Activated CD4-positive, alpha-beta memory T cell treated with anti-CD3 and anti-CD28 coated beads for 36 hours (primary cell): ENCODE measurements around the gene SYPL1. TPM values are rescaled to one million over a fixed set of nuclear protein-coding genes. Genes with fewer than 3 reads are reported as not detected.

Source experiments
- CTCF ChIA-PET: fragments of 350-600 bp; sonication (Branson Sonifier 250); formaldehyde crosslinking; loops from one replicate; lab custom pipeline; 2021; ENCODE audit warnings: antibody characterized with exemption, inconsistent platforms; lab: Charles Lee
- POLR2A ChIA-PET: fragments of 350-600 bp; sonication (Branson Sonifier 250); formaldehyde crosslinking; loops from one replicate; lab custom pipeline; 2021; ENCODE audit warnings: antibody characterized with exemption; lab: Charles Lee
- DNase-seq: peaks from one replicate; pipeline ENCODE4 v3.0.0-alpha.2; 2020
- H3K27ac Mint-ChIP-seq: one replicate; pipeline ENCODE4 v1.8.0; 2021; ENCODE audit warnings: mixed read lengths
- H3K27me3 Mint-ChIP-seq: one replicate; pipeline ENCODE4 v1.8.0; 2021; ENCODE audit warnings: mixed read lengths
- H3K36me3 Mint-ChIP-seq: one replicate; pipeline ENCODE4 v1.8.0; 2021; ENCODE audit warnings: mixed read lengths
- H3K4me1 Mint-ChIP-seq: one replicate; pipeline ENCODE4 v1.8.0; 2021; ENCODE audit warnings: low read depth, mixed read lengths
- H3K4me3 Mint-ChIP-seq: one replicate; pipeline ENCODE4 v1.8.0; 2021; ENCODE audit warnings: mild to moderate bottlenecking, mixed read lengths
- H3K9me3 Mint-ChIP-seq: one replicate; pipeline ENCODE4 v1.8.0; 2021; ENCODE audit warnings: mixed read lengths
- intact Hi-C: fragments of 100-400 bp; cut with micrococcal nuclease; formaldehyde crosslinking; loops from one replicate; pipeline ENCODE4 v1.15.1; 2023
- total RNA-seq, 2 experiments: library from RNA; stranded (reverse); gene quantifications; one replicate each; pipeline ENCODE4 v1.2.3, GENCODE V29; 2021

SYPL1 gene
- total RNA-seq, 2 experiments from 2014 or later, result 27.4 to 29.1 TPM

DNA sequence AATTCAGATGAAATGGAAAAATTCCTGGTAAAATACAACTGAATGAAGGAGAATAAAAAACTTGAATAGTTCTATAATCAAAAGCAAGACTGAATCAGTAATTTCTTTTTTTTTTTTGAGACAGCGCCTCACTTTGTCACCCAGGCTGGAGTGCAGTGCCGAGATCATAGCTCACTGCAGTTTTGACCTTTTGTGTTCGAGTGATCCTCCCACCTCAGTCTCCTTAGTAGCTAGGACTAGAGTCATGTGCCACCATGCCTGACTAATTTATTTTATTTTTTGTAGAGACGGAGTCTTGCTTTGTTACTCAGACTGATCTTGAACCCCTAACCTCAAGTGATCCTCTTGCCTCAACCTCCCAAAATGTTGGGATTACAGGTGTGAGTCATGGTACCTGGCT is 26.1 kb downstream of the SYPL1 start:
- H3K27ac Mint-ChIP-seq, result no peak overlapping the region
- CTCF ChIA-PET, result no interaction called here
- H3K4me3 Mint-ChIP-seq, result no peak overlapping the region
- POLR2A ChIA-PET, result interaction anchor here (0.7 kb wide), 2 partner anchors 41 to 538 kb away, joined by 3 to 4 read pairs; no protein-coding TSS in a partner anchor
- intact Hi-C loops, result no loop called here
- H3K9me3 Mint-ChIP-seq, result no peaks in the 10 kb centered on the region
- DNase-seq, result no peak
- H3K36me3 Mint-ChIP-seq, result peaks cover 11% of the 10 kb centered on the region
- H3K4me1 Mint-ChIP-seq, result peaks cover 6% of the 10 kb centered on the region
- no peaks in the 10 kb centered on the region for H3K27me3 Mint-ChIP-seq

DNA sequence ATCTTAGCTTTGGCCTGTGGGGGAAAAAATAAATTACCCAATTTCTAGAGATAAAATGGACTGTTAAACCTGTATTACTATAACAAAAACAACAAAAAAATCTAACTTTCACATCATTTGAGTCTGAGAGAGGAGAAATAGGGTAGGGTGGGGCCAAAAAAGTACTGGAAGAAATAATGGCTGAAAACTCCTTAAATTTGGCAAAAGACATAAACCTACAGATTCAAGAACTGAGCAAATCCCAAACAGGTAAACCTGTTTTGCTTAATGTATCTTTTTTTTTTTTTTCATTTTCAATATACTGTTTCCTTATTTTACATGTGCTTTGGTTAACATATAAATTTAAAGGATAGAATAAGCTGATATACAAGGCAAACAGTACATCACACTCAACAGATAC is 27.1 kb downstream of the SYPL1 start:
- H3K9me3 Mint-ChIP-seq, result no peaks in the 10 kb centered on the region
- no peak overlapping the region for H3K4me3 Mint-ChIP-seq
- H3K36me3 Mint-ChIP-seq, result peaks cover 10% of the 10 kb centered on the region
- H3K4me1 Mint-ChIP-seq, result peaks cover 6% of the 10 kb centered on the region
- no peak overlapping the region for H3K27ac Mint-ChIP-seq
- CTCF ChIA-PET, result no interaction called here
- H3K27me3 Mint-ChIP-seq, result no peaks in the 10 kb centered on the region
- intact Hi-C loops, result no loop called here
- DNase-seq, result no peak
- POLR2A ChIA-PET, result interaction anchor here (0.8 kb wide), 1 partner anchor 12 kb away, joined by 3 read pairs; no protein-coding TSS in a partner anchor

DNA sequence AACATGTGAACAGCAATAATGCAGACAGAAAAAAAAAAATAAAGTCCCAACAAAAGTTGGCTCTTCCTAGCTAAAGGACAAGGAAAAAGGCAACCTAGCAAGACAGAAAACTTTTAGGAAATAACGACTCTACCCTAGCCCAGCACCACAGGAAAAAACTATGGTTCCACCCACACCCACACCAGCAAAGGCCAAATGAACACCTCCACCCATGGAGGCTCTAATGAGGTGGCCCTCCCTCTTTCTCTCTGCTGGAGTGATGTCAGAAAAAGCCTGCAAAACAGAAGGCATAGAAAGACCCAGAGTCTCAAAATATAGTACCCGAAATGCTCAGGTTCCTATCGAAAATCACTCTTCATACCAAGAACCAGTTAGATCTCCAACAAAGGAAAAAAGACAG is 28.4 kb downstream of the SYPL1 start:
- peaks cover 3% of the 10 kb centered on the region for H3K36me3 Mint-ChIP-seq
- H3K4me1 Mint-ChIP-seq, result peaks cover 6% of the 10 kb centered on the region
- CTCF ChIA-PET, result interaction anchor here (0.8 kb wide), 1 partner anchor 70 kb away, joined by 4 read pairs; no protein-coding TSS in a partner anchor
- no peak for DNase-seq
- no peaks in the 10 kb centered on the region for H3K9me3 Mint-ChIP-seq
- POLR2A ChIA-PET, result no interaction called here
- H3K27ac Mint-ChIP-seq, result no peak overlapping the region
- no peak overlapping the region for H3K4me3 Mint-ChIP-seq
- no peaks in the 10 kb centered on the region for H3K27me3 Mint-ChIP-seq
- intact Hi-C loops, result no loop called here

DNA sequence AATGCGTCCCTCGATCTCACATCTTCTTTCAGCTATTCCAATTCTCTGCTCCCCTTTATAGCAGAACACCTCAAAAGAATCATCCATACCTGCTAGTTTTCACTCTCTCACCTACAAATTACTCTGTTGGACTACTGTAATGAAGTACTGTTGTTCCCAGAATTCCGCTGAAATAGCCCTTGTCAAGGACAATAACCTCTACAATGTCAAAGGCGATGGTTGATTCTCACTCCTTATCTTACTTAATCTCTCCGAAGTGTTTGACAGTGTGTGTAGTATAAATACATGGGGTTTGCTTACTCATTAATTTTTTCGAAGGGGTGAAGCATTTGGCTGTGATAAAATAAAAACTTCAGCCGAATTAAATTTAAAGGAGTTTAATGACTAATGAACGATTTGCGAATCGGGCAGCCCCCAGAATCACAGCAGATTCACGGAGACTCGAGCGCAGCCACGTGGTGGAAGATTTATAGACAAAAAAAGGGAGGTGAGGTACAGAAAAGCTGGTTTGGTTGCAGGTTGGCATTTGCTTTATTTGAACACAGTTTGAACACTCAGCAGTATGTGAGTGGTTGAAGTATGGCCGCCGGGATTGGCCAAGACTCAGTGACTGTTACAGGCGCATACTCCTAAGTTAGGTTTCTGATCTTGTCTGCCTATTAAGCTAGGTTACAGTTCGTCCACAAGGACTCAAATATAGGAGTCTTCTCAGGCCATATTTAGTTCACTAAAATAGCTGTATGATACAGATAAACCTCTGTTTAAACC is 29.8 kb downstream of the SYPL1 start:
- no peak for DNase-seq
- ChIA-PET CTCF (no interaction called here), POLR2A (no interaction called here)
- H3K4me1 Mint-ChIP-seq, result peaks cover 8% of the 10 kb centered on the region
- H3K9me3 Mint-ChIP-seq, result no peaks in the 10 kb centered on the region
- intact Hi-C loops, result no loop called here
- H3K27ac Mint-ChIP-seq, result no peak overlapping the region
- H3K4me3 Mint-ChIP-seq, result no peak overlapping the region
- peaks cover 2% of the 10 kb centered on the region for H3K36me3 Mint-ChIP-seq
- H3K27me3 Mint-ChIP-seq, result no peaks in the 10 kb centered on the region

DNA sequence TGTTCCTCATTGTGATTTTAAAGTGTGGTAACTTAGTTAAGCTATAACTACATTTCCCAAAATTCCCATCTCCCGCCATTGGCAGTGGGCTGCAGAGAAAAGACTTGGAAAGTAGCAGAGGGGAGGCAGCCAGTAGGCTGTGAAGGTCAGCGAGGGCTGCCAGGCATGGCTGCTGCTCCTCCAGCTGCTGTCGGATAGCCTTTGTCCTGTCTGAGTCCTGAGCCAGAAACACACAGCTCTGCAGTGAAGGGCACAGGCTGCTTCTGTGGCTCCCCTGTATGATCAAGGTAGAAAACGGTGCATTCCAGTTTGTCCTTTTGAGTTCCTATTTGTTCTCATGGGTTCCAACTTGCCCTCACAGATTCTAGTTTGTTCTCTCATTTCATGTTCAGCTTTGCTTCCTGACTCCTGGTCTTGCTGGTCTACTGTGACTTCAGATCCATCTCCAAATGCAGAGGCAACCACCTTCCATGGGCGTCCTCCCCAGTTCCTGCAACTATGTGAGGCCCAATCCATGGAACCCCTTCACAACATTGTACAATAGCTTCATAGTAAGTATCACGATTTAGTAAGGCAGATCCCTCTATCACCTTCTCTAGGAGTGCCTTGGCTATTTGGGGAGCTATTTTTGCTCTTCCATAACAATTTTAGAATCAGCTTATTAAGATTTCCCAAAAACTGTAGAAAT is 31.7 kb downstream of the SYPL1 start:
- peaks cover 9% of the 10 kb centered on the region for H3K4me1 Mint-ChIP-seq
- H3K27me3 Mint-ChIP-seq, result no peaks in the 10 kb centered on the region
- no peaks in the 10 kb centered on the region for H3K36me3 Mint-ChIP-seq
- ChIA-PET POLR2A (no interaction called here), CTCF (interaction anchor here (0.7 to 1.2 kb wide), 3 partner anchors 9 to 142 kb away, joined by 3 read pairs; no protein-coding TSS in a partner anchor)
- H3K27ac Mint-ChIP-seq, result no peak overlapping the region
- no peaks in the 10 kb centered on the region for H3K9me3 Mint-ChIP-seq
- intact Hi-C loops, result no loop called here
- DNase-seq, result no peak
- no peak overlapping the region for H3K4me3 Mint-ChIP-seq

DNA sequence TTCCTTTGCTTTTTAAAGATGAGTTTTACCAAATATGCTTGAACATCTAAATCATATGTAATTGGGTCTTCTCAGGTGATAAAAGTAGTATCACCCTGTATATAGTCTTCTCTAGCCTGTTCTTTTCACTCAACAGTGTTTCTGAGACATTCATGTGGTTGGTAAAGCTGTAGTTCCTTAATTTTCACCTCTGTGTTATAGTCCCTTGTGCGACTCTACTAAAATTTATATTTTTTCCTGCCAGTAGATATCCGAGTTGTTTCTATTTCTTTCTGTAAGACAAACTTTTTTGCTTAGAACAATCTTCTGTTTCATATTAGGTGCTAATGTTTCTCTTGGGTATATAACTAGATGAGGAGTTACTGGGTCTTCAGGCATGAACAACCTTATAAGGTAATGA is 35.6 kb downstream of the SYPL1 start:
- CTCF ChIA-PET, result interaction anchor here (1.8 kb wide), 1 partner anchor 77 kb away, joined by 8 read pairs; no protein-coding TSS in a partner anchor
- peaks cover 17% of the 10 kb centered on the region for H3K4me1 Mint-ChIP-seq
- no peaks in the 10 kb centered on the region for H3K9me3 Mint-ChIP-seq
- no peak for DNase-seq
- intact Hi-C loops, result no loop called here
- no peaks in the 10 kb centered on the region for H3K27me3 Mint-ChIP-seq
- H3K27ac Mint-ChIP-seq, result no peak overlapping the region
- H3K36me3 Mint-ChIP-seq, result no peaks in the 10 kb centered on the region
- H3K4me3 Mint-ChIP-seq, result no peak overlapping the region
- POLR2A ChIA-PET, result no interaction called here

DNA sequence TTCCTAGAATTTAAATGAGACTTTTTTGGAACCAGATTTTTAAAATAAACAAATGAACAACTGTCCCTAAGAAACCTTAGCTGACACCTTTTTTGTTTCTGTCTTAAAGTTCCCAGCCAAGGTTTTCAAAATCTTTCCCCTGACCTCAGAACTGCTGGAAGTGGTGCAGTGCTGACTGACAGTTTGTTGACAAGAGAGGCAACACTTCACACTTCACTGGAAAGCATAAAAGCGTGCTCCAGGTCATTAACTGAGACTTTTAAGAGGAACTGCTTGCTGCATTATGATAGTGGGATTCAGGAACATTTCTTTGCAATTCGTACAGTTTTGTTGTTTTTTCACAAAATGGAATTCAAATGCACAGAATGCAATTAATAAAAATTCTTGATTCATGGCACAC is 36.2 kb downstream of the SYPL1 start:
- CTCF ChIA-PET, result interaction anchor here (1.8 kb wide), 1 partner anchor 78 kb away, joined by 8 read pairs; no protein-coding TSS in a partner anchor
- POLR2A ChIA-PET, result no interaction called here
- no peaks in the 10 kb centered on the region for H3K36me3 Mint-ChIP-seq
- H3K9me3 Mint-ChIP-seq, result no peaks in the 10 kb centered on the region
- no peak overlapping the region for H3K4me3 Mint-ChIP-seq
- H3K4me1 Mint-ChIP-seq, result peaks cover 23% of the 10 kb centered on the region
- intact Hi-C loops, result no loop called here
- no peaks in the 10 kb centered on the region for H3K27me3 Mint-ChIP-seq
- no peak for DNase-seq
- H3K27ac Mint-ChIP-seq, result no peak overlapping the region

DNA sequence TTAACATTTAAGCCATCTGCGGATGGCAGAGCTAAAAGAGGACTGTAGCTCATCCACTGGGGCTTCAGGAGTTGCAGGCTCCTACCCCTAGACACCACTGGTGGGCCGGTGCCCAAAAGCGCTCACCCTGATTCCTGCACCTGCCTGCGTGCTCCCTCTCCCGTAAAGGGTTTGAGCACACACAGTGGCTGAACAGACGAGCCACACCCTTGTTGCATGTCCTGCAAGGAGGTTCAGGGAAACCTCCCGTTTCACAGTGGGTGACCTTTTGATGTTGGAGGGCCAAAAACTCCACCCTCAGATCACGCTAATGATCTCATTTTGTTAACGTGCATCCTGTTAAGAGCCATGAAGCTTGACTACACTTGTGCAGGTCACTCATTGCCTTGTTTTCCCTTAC is 37.9 kb downstream of the SYPL1 start:
- CTCF ChIA-PET, result interaction anchor here (1.0 to 1.8 kb wide), 3 partner anchors 17 to 80 kb away, joined by 3 to 4 read pairs (median 3); no protein-coding TSS in a partner anchor
- Mint-ChIP-seq H3K4me3 (no peak overlapping the region), H3K9me3 (no peaks in the 10 kb centered on the region), H3K36me3 (no peaks in the 10 kb centered on the region), H3K4me1 (peaks cover 30% of the 10 kb centered on the region), H3K27ac (no peak overlapping the region), H3K27me3 (no peaks in the 10 kb centered on the region)
- POLR2A ChIA-PET, result interaction anchor here (0.6 kb wide), 1 partner anchor 14 kb away, joined by 3 read pairs; no protein-coding TSS in a partner anchor
- DNase-seq, result no peak
- intact Hi-C loops, result no loop called here

DNA sequence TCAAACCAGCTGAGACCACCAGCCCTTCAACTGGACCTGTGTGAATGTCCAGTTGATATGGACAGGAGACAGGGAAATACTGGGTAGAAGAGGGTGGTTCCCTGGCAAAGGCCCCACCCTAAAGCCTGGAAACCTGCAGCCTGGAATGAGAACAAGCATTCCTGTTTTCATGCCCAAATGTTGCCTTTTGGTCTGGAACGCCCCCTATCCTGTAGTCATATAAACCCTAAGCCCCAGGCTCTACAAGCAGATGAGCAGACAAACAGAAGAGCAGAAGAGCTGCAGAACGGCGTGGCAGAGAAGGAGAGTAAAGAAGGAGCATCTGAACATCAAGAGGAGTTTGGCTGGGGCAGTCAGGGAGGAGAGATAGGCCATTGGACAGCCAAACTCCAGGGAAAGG is 38.4 kb downstream of the SYPL1 start:
- intact Hi-C loops, result no loop called here
- POLR2A ChIA-PET, result no interaction called here

DNA sequence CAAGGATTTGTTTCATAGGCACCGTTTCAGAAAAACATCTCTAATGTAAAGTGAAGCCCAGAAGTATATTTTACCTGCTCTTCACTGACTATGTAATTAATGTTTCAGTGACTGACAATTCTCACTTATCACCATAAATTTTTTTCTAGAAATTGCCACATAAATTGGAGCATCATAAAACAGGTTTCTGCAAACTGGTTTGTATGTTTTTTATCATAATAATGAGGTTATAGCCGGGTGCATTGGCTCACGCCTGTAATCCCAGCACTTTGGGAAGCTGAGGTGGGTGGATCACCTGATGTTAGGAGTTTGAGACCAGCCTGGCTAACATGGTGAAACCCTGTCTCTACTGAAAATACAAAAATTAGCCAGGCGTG is 39.4 kb downstream of the SYPL1 start:
- peak overlapping the region; percentile 92 for H3K27ac Mint-ChIP-seq
- intact Hi-C loops, result no loop called here

More for the DNA sequence above, 38.4 kb downstream of the SYPL1 start:
- Mint-ChIP-seq H3K27me3 (no peaks in the 10 kb centered on the region), H3K27ac (no peak overlapping the region), H3K4me3 (no peak overlapping the region), H3K9me3 (no peaks in the 10 kb centered on the region), H3K4me1 (peaks cover 30% of the 10 kb centered on the region), H3K36me3 (no peaks in the 10 kb centered on the region)
- CTCF ChIA-PET, result interaction anchor here (1.8 kb wide), 1 partner anchor 80 kb away, joined by 4 read pairs; no protein-coding TSS in a partner anchor
- no peak for DNase-seq

DNA sequence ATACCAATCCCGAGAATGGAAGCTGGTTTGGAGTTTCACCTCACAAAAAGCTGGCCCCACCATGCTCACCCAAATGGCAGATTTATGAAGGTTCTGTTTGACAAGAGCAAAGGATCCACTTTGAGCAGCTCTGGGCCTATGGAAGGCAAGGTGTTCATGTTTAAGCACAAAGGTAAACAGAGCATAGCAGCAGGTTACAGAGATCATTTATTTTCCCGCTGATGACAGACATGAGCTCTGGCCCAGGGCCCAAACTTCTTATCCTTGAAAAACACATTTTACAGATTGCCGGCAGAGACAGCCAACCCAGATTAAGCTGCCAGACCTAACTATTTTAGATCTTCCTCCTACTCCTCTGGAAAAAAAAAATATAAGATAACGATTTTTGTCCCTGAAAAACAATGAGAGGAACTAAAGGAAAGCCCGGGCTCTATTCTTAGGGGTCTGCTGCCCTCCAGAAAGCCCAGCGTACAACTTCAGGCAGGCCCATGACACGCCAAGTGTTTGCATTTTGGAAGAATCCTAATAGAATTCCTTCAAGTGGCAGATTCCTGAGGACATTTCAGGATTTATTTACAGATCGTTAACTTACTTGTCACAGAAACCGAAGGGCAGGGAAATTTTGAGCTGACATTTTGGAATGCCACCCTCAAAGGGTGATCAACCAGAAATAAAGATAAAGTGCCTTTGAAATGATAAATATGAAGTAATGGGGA is 40.0 kb downstream of the SYPL1 start:
- Mint-ChIP-seq H3K4me1 (peaks cover 26% of the 10 kb centered on the region), H3K27ac (peak overlapping the region; percentile 92), H3K4me3 (peak overlapping the region; percentile 62), H3K36me3 (no peaks in the 10 kb centered on the region), H3K9me3 (no peaks in the 10 kb centered on the region), H3K27me3 (no peaks in the 10 kb centered on the region)
- CTCF ChIA-PET, result interaction anchor here (0.6 to 2.6 kb wide), 12 partner anchors 8 to 409 kb away, joined by 3 to 20 read pairs (median 3); no protein-coding TSS in a partner anchor
- intact Hi-C loops, result loop anchor here (1.0 kb wide), 3 partner anchors 15 to 54 kb away; partner anchors contain the start of gene SYPL1
- DNase-seq, result no peak
- POLR2A ChIA-PET, result interaction anchor here (0.6 to 1.3 kb wide), 3 partner anchors 13 to 42 kb away, joined by 3 to 12 read pairs (median 5); partner anchors contain the start of gene SYPL1

More for the DNA sequence above, 39.4 kb downstream of the SYPL1 start:
- CTCF ChIA-PET, result interaction anchor here (1.1 to 2.6 kb wide), 4 partner anchors 15 to 104 kb away, joined by 3 to 20 read pairs (median 4); no protein-coding TSS in a partner anchor
- Mint-ChIP-seq H3K36me3 (no peaks in the 10 kb centered on the region), H3K9me3 (no peaks in the 10 kb centered on the region), H3K4me1 (peaks cover 30% of the 10 kb centered on the region), H3K27me3 (no peaks in the 10 kb centered on the region), H3K4me3 (no peak overlapping the region)
- POLR2A ChIA-PET, result interaction anchor here (0.6 to 1.1 kb wide), 2 partner anchors 12 to 42 kb away, joined by 3 to 5 read pairs; no protein-coding TSS in a partner anchor
- no peak for DNase-seq
